Measurements from ENCODE around the gene GTF2IRD2.
"Not testable (repeated sequence)": the region's sequence is repeated elsewhere in the genome, so short reads cannot be mapped to it uniquely, and the experiment has no call there.

Gene GTF2IRD2

DNA sequence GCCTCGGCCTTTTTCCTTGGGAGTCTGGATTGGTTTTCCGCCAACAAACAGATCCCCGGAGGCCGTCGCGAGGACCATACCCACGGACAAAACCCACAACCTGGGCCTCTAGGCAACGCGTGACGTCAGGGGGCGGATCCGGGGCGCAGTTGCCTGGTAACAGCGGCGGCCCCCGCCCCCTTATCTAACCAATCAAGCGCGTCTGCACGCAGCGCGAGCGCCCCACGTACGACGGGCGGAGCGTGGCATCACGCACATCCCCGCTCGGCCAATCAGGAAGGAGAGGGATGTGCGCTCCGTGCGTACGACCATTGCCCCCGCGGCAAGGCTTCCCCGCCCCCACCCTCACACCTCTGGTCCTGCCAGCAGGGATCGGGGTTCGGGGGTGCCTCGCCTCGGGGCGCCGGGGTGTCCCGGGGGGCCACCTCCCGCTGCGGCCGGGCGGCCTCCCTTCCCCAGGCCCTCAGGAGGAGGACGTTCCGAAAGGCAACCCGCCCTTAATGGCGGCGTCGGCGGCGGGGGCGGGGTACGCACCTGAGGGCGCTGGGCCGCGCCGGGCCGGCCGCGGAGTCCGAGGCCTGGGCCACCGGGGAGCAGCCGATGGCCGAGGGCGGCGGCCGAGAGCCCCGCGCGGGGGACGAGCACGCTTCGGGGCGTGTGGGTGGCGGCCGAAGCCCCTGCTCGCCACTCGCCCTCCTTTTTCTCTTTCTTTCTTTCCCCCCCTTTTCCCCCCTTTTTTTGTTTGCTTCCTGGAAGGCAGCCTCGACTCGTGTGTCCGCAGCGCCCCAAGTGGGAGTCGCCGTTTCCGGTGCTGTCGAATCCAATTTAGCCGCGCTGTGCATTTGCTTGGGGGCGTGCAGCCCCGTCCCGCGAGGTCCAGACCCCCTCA lies at the start of gene GTF2IRD2:
Gene GTF2IRD2 (minus strand): TSS at position 773 of the 889 bp plus-strand sequence. CDS start 15,227 bp downstream, outside the sequence.
- peak within 1 kb of the TSS; percentile 61 for H3K27ac ChIP-seq
- not testable (repeated sequence) for DNase-seq (ENCODE audit: low read depth, low spot score)

GRCh38 chr7:74890158-74891123 lies 39.0 kb upstream of the GTF2IRD2 start:
- H3K27ac ChIP-seq, result peak overlapping the region; percentile 67
- not testable (repeated sequence) for DNase-seq (ENCODE audit: low read depth, low spot score)

DNA sequence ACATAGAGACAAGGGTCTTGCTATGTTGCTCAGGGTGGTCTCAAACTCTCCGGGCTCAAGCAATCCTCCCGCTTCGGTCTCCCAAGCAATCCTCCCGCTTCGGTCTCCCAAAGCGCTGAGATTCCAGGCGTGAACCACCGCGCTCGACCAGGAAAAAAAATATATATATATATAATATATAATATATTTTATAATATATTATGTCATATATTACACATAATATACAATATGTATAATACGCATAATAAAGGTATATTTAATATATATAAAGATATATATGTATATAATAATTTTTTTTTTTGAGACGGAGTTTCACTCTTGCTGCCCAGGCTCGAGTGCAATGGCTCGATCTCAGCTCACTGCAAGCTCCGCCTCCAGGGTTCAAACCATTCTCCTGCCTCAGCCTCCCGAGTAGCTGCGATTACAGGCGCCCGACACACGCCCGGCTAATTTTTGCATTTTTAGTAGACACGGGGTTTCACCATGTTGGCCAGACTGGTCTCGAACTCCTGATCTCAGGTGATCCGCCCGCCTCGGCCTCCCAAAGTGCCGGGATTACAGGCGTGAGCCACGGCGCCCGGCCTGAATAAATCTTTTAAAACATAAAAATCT lies 38.2 kb upstream of the GTF2IRD2 start:
- not testable (repeated sequence) for H3K27ac ChIP-seq; DNase-seq (ENCODE audit: low read depth, low spot score)

- H3K27ac ChIP-seq; DNase-seq (ENCODE audit: low read depth, low spot score): not testable (repeated sequence)
Measured at GRCh38 chr7:74885295-74885694, 33.9 kb upstream of the GTF2IRD2 start.

DNA sequence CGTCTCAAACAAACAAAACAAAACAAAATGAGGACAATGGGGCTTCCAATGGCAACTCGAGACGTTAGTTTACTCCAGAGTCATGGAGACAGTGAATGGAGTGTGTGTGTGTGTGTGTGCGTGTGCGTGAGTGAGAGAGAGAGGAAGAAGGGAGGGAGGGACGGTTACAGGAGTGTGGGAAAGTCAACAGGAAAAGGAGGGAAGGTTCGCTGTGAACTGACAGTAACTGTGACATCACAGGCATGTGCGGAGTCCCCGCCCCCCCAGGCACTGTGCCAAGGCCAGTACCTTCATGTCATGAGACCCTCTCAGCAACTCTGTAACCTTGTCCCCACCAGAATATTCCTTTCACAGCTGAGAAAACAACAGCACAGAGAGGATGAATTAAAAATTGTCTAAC lies 30.7 kb upstream of the GTF2IRD2 start:
- not testable (repeated sequence) for H3K27ac ChIP-seq; DNase-seq (ENCODE audit: low read depth, low spot score)

GRCh38 chr7:74874748-74875512 lies 23.5 kb upstream of the GTF2IRD2 start:
- DNase-seq (ENCODE audit: low read depth, low spot score); H3K27ac ChIP-seq: not testable (repeated sequence)

DNA sequence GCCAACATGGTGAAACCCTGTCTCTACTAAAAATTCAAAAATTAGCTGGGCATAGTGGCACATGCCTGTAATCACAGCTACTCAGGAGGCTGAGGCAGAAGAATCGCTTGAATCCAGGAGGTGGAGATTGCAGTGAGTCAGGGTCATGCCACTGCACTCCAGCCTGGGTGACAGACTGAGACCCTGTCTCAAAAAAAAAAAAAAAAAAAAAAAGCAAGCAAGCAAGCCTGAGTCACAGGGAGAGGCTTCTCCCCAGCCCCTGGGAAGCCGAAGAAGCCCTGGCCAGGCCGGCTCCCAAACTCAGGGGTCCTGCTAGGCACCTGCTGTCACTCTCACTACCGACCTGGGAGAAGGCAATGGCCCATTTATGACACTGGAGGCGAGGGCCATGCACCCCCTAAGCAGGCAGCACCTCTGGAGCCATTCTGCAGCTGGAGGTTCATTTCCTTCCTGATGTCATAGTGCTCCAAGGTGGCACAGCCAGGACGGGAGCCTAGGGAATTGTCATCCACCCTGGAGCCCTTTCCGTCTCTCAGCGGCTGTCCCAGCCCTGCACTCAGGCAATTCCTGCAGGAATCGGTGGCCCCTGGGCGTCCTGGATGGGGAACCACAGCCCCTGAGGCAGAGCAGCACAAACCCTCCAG lies 22.8 kb upstream of the GTF2IRD2 start:
- H3K27ac ChIP-seq; DNase-seq (ENCODE audit: low read depth, low spot score): not testable (repeated sequence)

DNA sequence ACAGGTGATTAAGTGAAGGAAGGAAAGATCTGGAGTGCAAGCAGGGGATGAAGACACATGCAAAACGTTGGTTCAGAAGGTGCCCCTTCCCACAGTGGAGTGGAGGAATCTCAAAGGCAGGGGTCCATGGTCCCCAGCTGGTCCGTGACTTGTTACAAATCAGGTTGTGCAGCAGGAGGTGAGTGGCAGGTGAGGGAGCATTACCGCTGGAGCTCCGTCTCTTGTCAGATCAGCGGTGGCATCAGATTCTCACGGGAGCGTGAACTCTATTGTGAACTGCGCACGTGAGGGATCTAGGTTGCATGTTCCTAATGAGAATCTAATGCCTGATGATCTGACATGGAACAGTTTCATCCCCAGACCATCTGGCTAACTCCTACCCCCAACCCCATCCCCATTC lies 21.1 kb upstream of the GTF2IRD2 start:
- not testable (repeated sequence) for H3K27ac ChIP-seq; DNase-seq (ENCODE audit: low read depth, low spot score)

DNA sequence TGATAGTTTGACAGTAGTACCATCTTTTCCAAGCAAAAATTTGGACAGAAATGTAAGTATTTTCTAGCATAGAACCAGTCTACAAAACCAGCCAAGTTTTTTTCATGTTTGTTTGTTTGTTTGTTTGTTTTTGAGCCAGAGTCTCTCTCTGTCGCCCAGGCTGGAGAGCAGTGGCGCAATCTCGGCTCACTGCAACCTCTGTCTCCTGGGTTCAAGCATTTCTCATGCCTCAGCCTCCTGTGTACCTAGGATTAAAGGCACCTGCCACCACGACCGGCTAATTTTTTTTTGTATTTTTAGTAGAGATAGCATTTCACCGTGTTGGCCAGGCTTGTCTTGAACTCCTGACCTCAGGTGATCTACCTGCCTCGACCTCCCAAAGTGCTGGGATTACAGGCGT lies 14.4 kb upstream of the GTF2IRD2 start:
- H3K27ac ChIP-seq; DNase-seq (ENCODE audit: low read depth, low spot score): not testable (repeated sequence)

- DNase-seq (ENCODE audit: low read depth, low spot score); H3K27ac ChIP-seq: not testable (repeated sequence)
Measured at GRCh38 chr7:74849853-74850252, 1.6 kb downstream of the GTF2IRD2 start.

DNA sequence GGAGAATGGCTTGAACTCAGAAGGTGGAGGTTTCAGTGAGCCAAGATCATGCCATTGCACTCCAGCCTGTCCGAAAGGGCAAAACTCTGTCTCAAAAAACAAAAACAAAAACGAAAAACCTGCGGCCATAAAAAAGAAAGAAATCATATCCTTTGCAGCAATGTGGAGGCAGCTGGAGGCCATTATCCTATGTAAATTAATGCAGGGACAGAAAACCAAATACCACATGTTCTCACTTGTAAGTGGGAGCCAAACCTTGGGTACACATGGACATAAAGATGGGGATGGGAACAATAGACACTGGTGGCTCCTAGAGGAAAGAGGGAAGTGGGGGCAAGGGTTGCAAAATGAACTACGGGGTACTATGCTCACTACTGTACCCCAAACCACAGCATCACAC lies 21.0 kb downstream of the GTF2IRD2 start:
- DNase-seq (ENCODE audit: low read depth, low spot score); H3K27ac ChIP-seq: not testable (repeated sequence)

- not testable (repeated sequence) for DNase-seq (ENCODE audit: low read depth, low spot score); H3K27ac ChIP-seq
Measured at GRCh38 chr7:74829959-74830358, 21.4 kb downstream of the GTF2IRD2 start.

GRCh38 chr7:74821259-74821658 lies 30.1 kb downstream of the GTF2IRD2 start:
- not testable (repeated sequence) for H3K27ac ChIP-seq; DNase-seq (ENCODE audit: low read depth, low spot score)

- DNase-seq (ENCODE audit: low read depth, low spot score); H3K27ac ChIP-seq: not testable (repeated sequence)
Measured at GRCh38 chr7:74820146-74820805, 31.1 kb downstream of the GTF2IRD2 start.

GRCh38 chr7:74815882-74816281 lies 35.5 kb downstream of the GTF2IRD2 start:
- H3K27ac ChIP-seq; DNase-seq (ENCODE audit: low read depth, low spot score): not testable (repeated sequence)

DNA sequence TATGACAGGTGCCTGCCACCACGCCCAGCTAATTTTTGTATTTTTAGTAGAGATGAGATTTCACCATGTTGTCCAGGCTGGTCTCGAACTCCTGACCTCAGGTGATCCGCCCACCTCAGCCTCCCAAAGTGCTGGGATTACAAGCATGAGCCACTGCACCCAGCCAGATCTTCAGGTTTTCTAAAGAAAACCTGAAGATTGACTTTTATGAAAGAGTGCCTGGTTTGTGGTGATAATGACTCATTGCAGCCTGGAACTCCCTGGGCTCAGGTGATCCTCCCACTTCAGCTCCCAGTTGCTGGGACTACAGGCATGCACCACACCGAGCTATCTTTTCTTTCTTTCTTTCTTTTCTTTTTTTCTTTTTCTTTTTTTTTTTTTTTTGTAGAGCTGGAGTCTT lies 52.8 kb downstream of the GTF2IRD2 start:
- DNase-seq (ENCODE audit: low read depth, low spot score), result not testable (repeated sequence)

GRCh38 chr7:74797848-74798622 lies 53.4 kb downstream of the GTF2IRD2 start:
- H3K27ac ChIP-seq; DNase-seq (ENCODE audit: low read depth, low spot score): not testable (repeated sequence)

More for the DNA sequence above, 52.8 kb downstream of the GTF2IRD2 start:
- not testable (repeated sequence) for H3K27ac ChIP-seq
